Ovary (tissue), 9 donors: ENCODE measurements around the gene SNX25. TPM values are rescaled to one million over a fixed set of nuclear protein-coding genes. Genes with fewer than 3 reads are reported as not detected.

Experiments used
- DNase-seq, 5 donors: peaks; one replicate each; pipeline ENCODE4 v3.0.0-alpha.2; 2019 to 2020
- H3K27ac ChIP-seq, 2 donors: fragments of 200-600 bp; one replicate each; pipeline versions ENCODE4 v1.5.1 to v1.8.0; 2019 to 2022
- H3K27me3 ChIP-seq: fragments of 200-600 bp; one replicate; pipeline ENCODE4 v1.8.0; 2022
- H3K36me3 ChIP-seq: fragments of 200-600 bp; sonication (generic); one replicate; pipeline ENCODE4 v1.5.1; 2019
- H3K4me1 ChIP-seq: one replicate; pipeline ENCODE4 v1.8.1; 2013; ENCODE audit warnings: mild to moderate bottlenecking, moderate library complexity; ENCODE audit not compliant: insufficient read depth
- H3K4me3 ChIP-seq: fragments of 200-600 bp; sonication (generic); one replicate; pipeline ENCODE4 v1.5.1; 2017
- H3K9me3 ChIP-seq, 2 donors: fragments of 200-600 bp in 1 of 2; sonication (generic) in 1 of 2; one replicate each; pipeline versions ENCODE4 v1.5.1 to v1.8.1; 2013 to 2019; ENCODE audit warnings: mild to moderate bottlenecking in 1 of 2, moderate library complexity in 1 of 2
- CTCF ChIP-seq, 3 donors: fragments of 450-650 bp in 2 of 3; fragments of 200-600 bp in 1 of 3; IDR thresholded peaks; one replicate each; pipeline versions ENCODE4 v1.5.1 to v1.8.0; 2016 to 2022; ENCODE audit warnings: antibody characterized with exemption in 3 of 3, mild to moderate bottlenecking in 1 of 3
- EP300 ChIP-seq: sonication (generic); formaldehyde crosslinking; IDR thresholded peaks from one replicate; pipeline ENCODE4 v1.6.1; 2017; ENCODE audit warnings: antibody characterized with exemption
- POLR2A ChIP-seq: fragments of 450-650 bp; IDR thresholded peaks from one replicate; pipeline ENCODE4 v1.6.1; 2017; ENCODE audit warnings: antibody characterized with exemption, mild to moderate bottlenecking, moderate library complexity
- WGBS, 3 donors: extraction: QIAGEN DNeasy Blood & Tissue Kit in 1 of 3; methylation state at CpG; one replicate each; pipeline versions ENCODE4 v1.1.5 to v1.1.7; 2013 to 2017; 5-methylcytosine and 5-hydroxymethylcytosine counted together
- intact Hi-C, 4 donors: fragments of 100-400 bp; cut with DNase I; formaldehyde crosslinking; loops; one replicate each; pipeline versions ENCODE4 v1.11.0 to v1.15.1; 2022 to 2023
- polyA plus RNA-seq, 2 donors: library from polyadenylated mRNA; stranded (reverse); fragments of 200-250 nt in 1 of 2; fragments of 350-450 nt in 1 of 2; fragmentation: Illumina TruSeq in 1 of 2; extraction: RNeasy Lipid Tissue Mini Kit (QIAGEN cat#74804) in 1 of 2; gene quantifications; one replicate each; pipeline ENCODE4 v1.2.3, GENCODE V29; 2013 to 2014
- total RNA-seq, 7 donors: library from RNA; depleted of rRNA in 2 of 7; stranded (reverse); fragments of >200 nt in 2 of 7; fragmentation: NEBNext Ultra II Directional in 3 of 7; extraction: Animal tissue kit (Norgen Biotek cat#: 25700) in 3 of 7; gene quantifications; one replicate each; pipeline versions ENCODE4 v1.1.0 to v1.2.4, GENCODE V29; 2016 to 2023
- donor health status: DM: no; HTN: no; CAD: no; lungs with moderate emphysema.
- donor health status: DM: no; HTN: no; CAD: no.
- donor health status: Bipolar disorder and iron deficiency.
- donor health status: DM: yes; HTN: yes; CAD: no.
- donor health status: DM: no; HTN: no; CAD: no.
- donor health status: DM: yes; HTN: yes; CAD: no.

Gene SNX25
- total and polyA plus RNA-seq, 9 donors, result 7.9 to 28.4 (median 19.1) TPM

- Histone ChIP-seq H3K4me3 (no peak overlapping the region), H3K27ac (no peak overlapping the region), H3K9me3 (no peaks in the 10 kb centered on the region), H3K27me3 (no peaks in the 10 kb centered on the region), H3K4me1 (no peaks in the 10 kb centered on the region), H3K36me3 (no peaks in the 10 kb centered on the region)
- no peak for TF ChIP-seq EP300
- TF ChIP-seq CTCF (IDR thresholded peaks at IDR 0.05), result no peak
- no peak for TF ChIP-seq POLR2A
- no peak for DNase-seq
- intact Hi-C loops, result no loop called here
These were observed 66.6 kb downstream of the SNX25 start for GRCh38 chr4:185276036-185276435.

GRCh38 chr4:185278716-185279115, 69.3 kb downstream of the SNX25 start:
- intact Hi-C loops, result no loop called here
- WGBS, 3 donors, result 75 to 80% (median 79%) methylated on average over 3 of the region's 3 CpGs
- no peak for TF ChIP-seq POLR2A
- TF ChIP-seq CTCF (IDR thresholded peaks at IDR 0.05), result no peak
- TF ChIP-seq EP300, result no peak
- Histone ChIP-seq H3K27ac (no peak overlapping the region), H3K36me3 (no peaks in the 10 kb centered on the region), H3K4me1 (no peaks in the 10 kb centered on the region), H3K4me3 (no peak overlapping the region), H3K27me3 (no peaks in the 10 kb centered on the region), H3K9me3 (no peaks in the 10 kb centered on the region)
- DNase-seq, result no peak

GRCh38 chr4:185280608-185281007, 71.2 kb downstream of the SNX25 start:
- TF ChIP-seq POLR2A (no peak), EP300 (no peak), CTCF (IDR thresholded peaks at IDR 0.05) (no peak)
- H3K4me3 ChIP-seq, result no peak overlapping the region
- no peak overlapping the region for H3K27ac ChIP-seq
- DNase-seq, result no peak
- WGBS, 3 donors, result 87 to 93% (median 92%) methylated on average over 5 of the region's 5 CpGs
- no peaks in the 10 kb centered on the region for H3K36me3 ChIP-seq
- H3K9me3 ChIP-seq, result no peaks in the 10 kb centered on the region
- no peaks in the 10 kb centered on the region for H3K4me1 ChIP-seq
- H3K27me3 ChIP-seq, result no peaks in the 10 kb centered on the region
- intact Hi-C loops, result no loop called here

- H3K27ac ChIP-seq, result no peak overlapping the region
- H3K27me3 ChIP-seq, result no peaks in the 10 kb centered on the region
- no peak overlapping the region for H3K4me3 ChIP-seq
- H3K9me3 ChIP-seq, result no peaks in the 10 kb centered on the region
- H3K36me3 ChIP-seq, result no peaks in the 10 kb centered on the region
- no peak for DNase-seq
- WGBS, 3 donors, result 97% methylated on average over 1 of the region's 1 CpG
- intact Hi-C loops, result no loop called here
- no peaks in the 10 kb centered on the region for H3K4me1 ChIP-seq
- no peak for TF ChIP-seq POLR2A
- TF ChIP-seq EP300, result no peak
- TF ChIP-seq CTCF (IDR thresholded peaks at IDR 0.05), result no peak
These were observed 73.6 kb downstream of the SNX25 start for GRCh38 chr4:185282968-185283367.

- H3K27me3 ChIP-seq, result no peaks in the 10 kb centered on the region
- H3K36me3 ChIP-seq, result no peaks in the 10 kb centered on the region
- no peaks in the 10 kb centered on the region for H3K4me1 ChIP-seq
- DNase-seq, result no peak
- intact Hi-C loops, result no loop called here
- TF ChIP-seq EP300 (no peak), CTCF (IDR thresholded peaks at IDR 0.05) (no peak), POLR2A (no peak)
- H3K4me3 ChIP-seq, result no peak overlapping the region
- no peak overlapping the region for H3K27ac ChIP-seq
- H3K9me3 ChIP-seq, result no peaks in the 10 kb centered on the region
These were observed 74.3 kb downstream of the SNX25 start for GRCh38 chr4:185283723-185284122.
